DOHH2 (cell line): Measurements from ENCODE around the gene SLC2A8.

Experiments
- CTCF ChIP-seq: fragments of 200-600 bp; sonication (generic); IDR thresholded peaks from one replicate; pipeline ENCODE4 v1.5.1; 2014; ENCODE audit warnings: antibody characterized with exemption, mild to moderate bottlenecking, low read depth, low read length; ENCODE audit not compliant: poor library complexity, severe bottlenecking
- EZH2phosphoT487 ChIP-seq: fragments of 200-600 bp; sonication (generic); IDR thresholded peaks from 2 replicates; pipeline ENCODE4 v1.6.1; 2017; ENCODE audit warnings: borderline replicate concordance, mild to moderate bottlenecking, antibody characterized with exemption, low read length, moderate library complexity, mixed read lengths

- no peak for TF ChIP-seq CTCF
- TF ChIP-seq EZH2phosphoT487: no peak
These were observed 45.5 kb upstream of the SLC2A8 start for GRCh38 chr9:127351182-127352166.
